Lung (tissue), 12 donors: ENCODE measurements around the gene UBE2G2. TPM values are rescaled to one million over a fixed set of nuclear protein-coding genes. Genes with fewer than 3 reads are reported as not detected.

Experiments used
- ATAC-seq: fragments of 200-7000 bp; cut with Tn5 transposase; one replicate; pipeline ENCODE4 v1.9.1; 2020; ENCODE audit warnings: moderate number of reproducible peaks; ENCODE audit not compliant: insufficient read depth, low FRiP score
- DNase-seq, 3 donors: peaks; one replicate each; pipeline ENCODE4 v3.0.0-alpha.2; 2013 to 2017
- H3K27ac ChIP-seq, 2 donors: one replicate each; pipeline ENCODE4 v1.5.1; 2013; ENCODE audit warnings: mild to moderate bottlenecking in 2 of 2, moderate library complexity in 2 of 2, control low read depth in 1 of 2, inconsistent platforms in 1 of 2, low read depth in 1 of 2, low read length in 1 of 2
- H3K27me3 ChIP-seq, 3 donors: one replicate each; pipeline ENCODE4 v1.5.1; 2013; ENCODE audit warnings: low read length in 2 of 3; ENCODE audit not compliant: control insufficient read depth in 3 of 3, insufficient read depth in 3 of 3
- H3K36me3 ChIP-seq, 4 donors: one replicate each; pipeline ENCODE4 v1.5.1; 2013; ENCODE audit warnings: low read length in 4 of 4, mild to moderate bottlenecking in 1 of 4, moderate library complexity in 1 of 4; ENCODE audit not compliant: control insufficient read depth in 4 of 4, insufficient read depth in 4 of 4
- H3K4me1 ChIP-seq, 5 donors: one replicate each; pipeline ENCODE4 v1.5.1; 2013; ENCODE audit warnings: low read length in 5 of 5, mild to moderate bottlenecking in 2 of 5, moderate library complexity in 1 of 5; ENCODE audit not compliant: control insufficient read depth in 5 of 5, insufficient read depth in 5 of 5
- H3K4me3 ChIP-seq: one replicate; pipeline ENCODE4 v1.5.1; 2013; ENCODE audit warnings: mild to moderate bottlenecking, control low read depth, moderate library complexity
- H3K9ac ChIP-seq, 2 donors: one replicate each; pipeline ENCODE4 v1.5.1; 2013; ENCODE audit warnings: low read length in 2 of 2, control low read depth in 1 of 2; ENCODE audit not compliant: insufficient read depth in 1 of 2
- H3K9me3 ChIP-seq, 4 donors: one replicate each; pipeline ENCODE4 v1.5.1; 2013; ENCODE audit warnings: low read length in 3 of 4, mild to moderate bottlenecking in 1 of 4, moderate library complexity in 1 of 4; ENCODE audit not compliant: control insufficient read depth in 4 of 4, insufficient read depth in 3 of 4
- WGBS, 2 donors: extraction: QIAGEN DNeasy Blood & Tissue Kit; methylation state at CpG; one replicate each; pipeline ENCODE4 v1.1.7; 2013; 5-methylcytosine and 5-hydroxymethylcytosine counted together
- polyA plus RNA-seq, 2 donors: library from polyadenylated mRNA; stranded (reverse); fragments of 200-250 nt; gene quantifications; one replicate each; pipeline ENCODE4 v1.2.1, GENCODE V29; 2013
- total RNA-seq, 2 donors: library from RNA; depleted of rRNA in 1 of 2; stranded (reverse); fragments of >200 nt in 1 of 2; gene quantifications; one replicate each; pipeline ENCODE4 v1.2.1, GENCODE V29; 2014 to 2021
- TF ChIP-seq, protein P1 (sequence below): IDR thresholded peaks from 2 replicates; pipeline ENCODE4 v1.5.1; 2012; ENCODE audit warnings: mild to moderate bottlenecking; ENCODE audit errors: control extremely low read depth, extremely low read depth
- donor health status: control.
- donor health status: control.
- donor health status: Bipolar disorder and iron deficiency.
- donor health status: healthy.
- donor health status: DM: yes; HTN: yes; CAD: no.

Gene UBE2G2
- total and polyA plus RNA-seq, 4 donors: 35.6 to 93.2 (median 67.5) TPM

DNA sequence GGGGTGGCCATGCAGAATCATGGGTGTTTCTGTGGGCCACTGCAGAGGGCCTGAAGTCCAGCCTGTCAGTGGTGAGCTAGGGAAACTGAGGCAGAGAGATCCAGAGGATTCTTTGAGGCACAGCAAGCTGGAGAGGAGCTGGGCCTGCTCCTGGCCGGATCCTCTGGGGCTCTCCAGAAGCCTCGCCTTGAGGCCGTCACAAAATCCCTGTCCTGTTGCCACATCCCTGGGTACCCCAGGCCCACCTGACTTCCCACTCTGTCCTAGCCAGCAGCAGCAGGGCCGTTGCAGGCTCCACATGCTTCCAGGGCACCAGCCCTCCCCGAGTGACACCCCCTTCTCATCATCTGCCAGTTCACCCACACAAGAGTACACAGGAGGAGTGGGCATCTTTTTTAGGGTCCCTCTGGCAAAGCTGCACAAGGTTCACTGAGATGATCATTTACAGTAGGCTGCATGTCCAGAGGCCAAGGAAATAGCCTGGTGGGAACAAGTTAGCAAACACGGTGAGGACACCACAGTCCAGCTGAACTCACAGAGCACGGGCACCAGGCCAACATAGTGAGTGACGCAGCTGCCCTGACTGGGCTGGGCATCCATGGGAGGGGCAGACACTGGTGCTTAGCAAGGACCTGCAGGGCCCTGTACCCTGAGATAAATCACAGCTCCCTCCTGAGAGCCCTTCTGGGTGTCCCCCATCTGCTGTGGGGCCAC lies 65.2 kb downstream of the UBE2G2 start:
- no peak overlapping the region for H3K27ac ChIP-seq
- no peaks in the 10 kb centered on the region for H3K36me3 ChIP-seq
- DNase-seq (no peak), ATAC-seq (no peak)
- no peaks in the 10 kb centered on the region for H3K4me1 ChIP-seq
- H3K9ac ChIP-seq: no peak overlapping the region
- H3K9me3 ChIP-seq: peaks cover 3 to 29% (median 19%) of the 10 kb centered on the region in 4 donors
- 85 to 96% methylated on average over 8 of the region's 8 CpGs for WGBS, 2 donors
- TF ChIP-seq, protein P1, sequence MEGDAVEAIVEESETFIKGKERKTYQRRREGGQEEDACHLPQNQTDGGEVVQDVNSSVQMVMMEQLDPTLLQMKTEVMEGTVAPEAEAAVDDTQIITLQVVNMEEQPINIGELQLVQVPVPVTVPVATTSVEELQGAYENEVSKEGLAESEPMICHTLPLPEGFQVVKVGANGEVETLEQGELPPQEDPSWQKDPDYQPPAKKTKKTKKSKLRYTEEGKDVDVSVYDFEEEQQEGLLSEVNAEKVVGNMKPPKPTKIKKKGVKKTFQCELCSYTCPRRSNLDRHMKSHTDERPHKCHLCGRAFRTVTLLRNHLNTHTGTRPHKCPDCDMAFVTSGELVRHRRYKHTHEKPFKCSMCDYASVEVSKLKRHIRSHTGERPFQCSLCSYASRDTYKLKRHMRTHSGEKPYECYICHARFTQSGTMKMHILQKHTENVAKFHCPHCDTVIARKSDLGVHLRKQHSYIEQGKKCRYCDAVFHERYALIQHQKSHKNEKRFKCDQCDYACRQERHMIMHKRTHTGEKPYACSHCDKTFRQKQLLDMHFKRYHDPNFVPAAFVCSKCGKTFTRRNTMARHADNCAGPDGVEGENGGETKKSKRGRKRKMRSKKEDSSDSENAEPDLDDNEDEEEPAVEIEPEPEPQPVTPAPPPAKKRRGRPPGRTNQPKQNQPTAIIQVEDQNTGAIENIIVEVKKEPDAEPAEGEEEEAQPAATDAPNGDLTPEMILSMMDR: no peak
- no peaks in the 10 kb centered on the region for H3K27me3 ChIP-seq
- no peak overlapping the region for H3K4me3 ChIP-seq

DNA sequence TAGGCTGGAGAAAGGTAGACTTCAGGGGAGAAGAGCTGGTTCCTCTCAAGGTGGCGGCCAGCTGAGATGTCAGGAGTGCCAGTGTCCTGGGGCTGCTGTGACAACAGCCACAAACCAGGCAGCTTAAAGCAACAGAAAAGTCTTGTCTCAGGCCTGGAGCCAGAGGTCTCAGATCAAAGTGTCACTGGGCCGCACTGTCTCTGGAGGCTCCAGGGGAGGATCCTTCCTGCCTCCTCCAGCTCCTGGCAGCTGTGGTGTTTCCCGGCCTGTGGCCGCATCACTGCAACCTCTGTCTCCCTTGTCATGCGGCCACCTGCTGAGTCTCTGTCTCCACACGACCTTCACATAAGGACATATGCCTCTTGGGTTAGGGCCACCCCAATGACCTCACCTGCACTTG lies 65.8 kb downstream of the UBE2G2 start:
- ATAC-seq (no peak), DNase-seq (no peak)
- 82 to 88% methylated on average over 6 of the region's 6 CpGs for WGBS, 2 donors

DNA sequence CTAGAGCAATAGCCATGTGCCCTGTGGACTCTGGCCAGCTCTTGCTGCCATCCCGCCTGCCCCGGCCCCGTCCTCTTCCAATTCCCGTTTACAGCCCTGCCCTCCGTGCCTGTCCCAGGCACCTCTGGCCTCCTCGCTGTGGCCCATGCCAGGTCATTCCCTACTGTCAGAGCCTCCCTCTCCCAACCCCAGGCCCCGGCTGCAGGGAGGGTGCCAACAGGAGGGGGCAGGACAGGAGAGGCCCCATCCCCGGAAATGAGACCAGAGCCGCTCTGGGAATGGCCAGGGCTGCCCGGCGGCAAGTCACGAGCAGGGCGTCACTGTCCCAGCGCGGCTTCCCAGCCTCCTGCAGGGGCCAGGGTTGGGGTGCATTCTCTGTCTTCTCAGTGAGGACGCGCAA lies 66.8 kb downstream of the UBE2G2 start:
- Histone ChIP-seq H3K4me1 (no peaks in the 10 kb centered on the region), H3K9ac (no peak overlapping the region), H3K27me3 (no peaks in the 10 kb centered on the region), H3K4me3 (no peak overlapping the region), H3K9me3 (peaks cover 3 to 27% (median 19%) of the 10 kb centered on the region in 4 donors), H3K36me3 (no peaks in the 10 kb centered on the region), H3K27ac (no peak overlapping the region)
- TF ChIP-seq, protein P1: no peak
- ATAC-seq (no peak), DNase-seq (no peak)
- 93 to 96% methylated on average over 17 of the region's 17 CpGs for WGBS, 2 donors

More for the DNA sequence above, 65.8 kb downstream of the UBE2G2 start:
- H3K36me3 ChIP-seq: no peaks in the 10 kb centered on the region
- TF ChIP-seq, protein P1: no peak
- peaks cover 3 to 29% (median 19%) of the 10 kb centered on the region in 4 donors for H3K9me3 ChIP-seq
- H3K4me3 ChIP-seq: no peak overlapping the region
- no peaks in the 10 kb centered on the region for H3K4me1 ChIP-seq
- no peaks in the 10 kb centered on the region for H3K27me3 ChIP-seq
- H3K9ac ChIP-seq: no peak overlapping the region
- no peak overlapping the region for H3K27ac ChIP-seq
